ENCODE results near the gene ADAM29.
"Not testable (repeated sequence)": the region's sequence is repeated elsewhere in the genome, so short reads cannot be mapped to it uniquely, and the experiment has no call there.

ADAM29 gene

GRCh38 chr4:174946246-174946645 is 28.1 kb downstream of the ADAM29 start:
- H3K4me1 ChIP-seq (ENCODE audit: insufficient read depth, low read length) = no peaks in the 10 kb centered on the region
- no peak overlapping the region for H3K27ac ChIP-seq (ENCODE audit: low read depth, low read length)
- no peak overlapping the region for H3K9ac ChIP-seq (ENCODE audit: low read depth, low read length)
- peaks cover 9% of the 10 kb centered on the region for H3K9me3 ChIP-seq (ENCODE audit: insufficient read depth, low read depth, low read length)
- H3K27me3 ChIP-seq (ENCODE audit: insufficient read depth, low read length) = no peaks in the 10 kb centered on the region
- H3K4me3 ChIP-seq (ENCODE audit: low read length) = no peak overlapping the region
- no peaks in the 10 kb centered on the region for H3K36me3 ChIP-seq (ENCODE audit: insufficient read depth, low read length)

GRCh38 chr4:174948826-174949225 is 30.7 kb downstream of the ADAM29 start:
- no peaks in the 10 kb centered on the region for H3K36me3 ChIP-seq (ENCODE audit: insufficient read depth, low read length)
- H3K4me1 ChIP-seq (ENCODE audit: insufficient read depth, low read length) = no peaks in the 10 kb centered on the region
- no peaks in the 10 kb centered on the region for H3K9me3 ChIP-seq (ENCODE audit: insufficient read depth, low read depth, low read length)
- H3K27ac ChIP-seq (ENCODE audit: low read depth, low read length) = no peak overlapping the region
- no peaks in the 10 kb centered on the region for H3K27me3 ChIP-seq (ENCODE audit: insufficient read depth, low read length)
- WGBS = 94% methylated on average over 8 of the region's 8 CpGs
- no peak overlapping the region for H3K4me3 ChIP-seq (ENCODE audit: low read length)
- no peak overlapping the region for H3K9ac ChIP-seq (ENCODE audit: low read depth, low read length)

GRCh38 chr4:174972911-174973310 is 54.8 kb downstream of the ADAM29 start:
- Histone ChIP-seq H3K27me3 (ENCODE audit: insufficient read depth, low read length) (no peaks in the 10 kb centered on the region), H3K4me3 (ENCODE audit: low read length) (no peak overlapping the region), H3K9ac (ENCODE audit: low read depth, low read length) (no peak overlapping the region), H3K9me3 (ENCODE audit: insufficient read depth, low read depth, low read length) (no peaks in the 10 kb centered on the region), H3K27ac (ENCODE audit: low read depth, low read length) (no peak overlapping the region), H3K36me3 (ENCODE audit: insufficient read depth, low read length) (no peaks in the 10 kb centered on the region), H3K4me1 (ENCODE audit: insufficient read depth, low read length) (no peaks in the 10 kb centered on the region)
- WGBS = 97% methylated on average over 3 of the region's 3 CpGs

- H3K36me3 ChIP-seq (ENCODE audit: insufficient read depth, low read length) = no peaks in the 10 kb centered on the region
- H3K27ac ChIP-seq (ENCODE audit: low read depth, low read length) = no peak overlapping the region
- WGBS = 100% methylated on average over 2 of the region's 2 CpGs
- no peaks in the 10 kb centered on the region for H3K4me1 ChIP-seq (ENCODE audit: insufficient read depth, low read length)
- no peak overlapping the region for H3K4me3 ChIP-seq (ENCODE audit: low read length)
- no peaks in the 10 kb centered on the region for H3K27me3 ChIP-seq (ENCODE audit: insufficient read depth, low read length)
- H3K9ac ChIP-seq (ENCODE audit: low read depth, low read length) = no peak overlapping the region
- no peaks in the 10 kb centered on the region for H3K9me3 ChIP-seq (ENCODE audit: insufficient read depth, low read depth, low read length)
Observed at GRCh38 chr4:174973336-174973735, 55.2 kb downstream of the ADAM29 start.

- H3K27me3 ChIP-seq (ENCODE audit: insufficient read depth, low read length) = no peaks in the 10 kb centered on the region
- no peaks in the 10 kb centered on the region for H3K4me1 ChIP-seq (ENCODE audit: insufficient read depth, low read length)
- no peak overlapping the region for H3K4me3 ChIP-seq (ENCODE audit: low read length)
- H3K9me3 ChIP-seq (ENCODE audit: insufficient read depth, low read depth, low read length) = peaks cover 17% of the 10 kb centered on the region; the same call in 1 of the 2 replicates
- H3K27ac ChIP-seq (ENCODE audit: low read depth, low read length) = no peak overlapping the region
- WGBS = 88% methylated on average over 6 of the region's 6 CpGs
- no peaks in the 10 kb centered on the region for H3K36me3 ChIP-seq (ENCODE audit: insufficient read depth, low read length)
- no peak overlapping the region for H3K9ac ChIP-seq (ENCODE audit: low read depth, low read length)
Observed at GRCh38 chr4:174983128-174983750, 65.1 kb downstream of the ADAM29 start.

GRCh38 chr4:174983870-174984269 is 65.7 kb downstream of the ADAM29 start:
- H3K27me3 ChIP-seq (ENCODE audit: insufficient read depth, low read length); H3K4me3 ChIP-seq (ENCODE audit: low read length); H3K9ac ChIP-seq (ENCODE audit: low read depth, low read length); H3K36me3 ChIP-seq (ENCODE audit: insufficient read depth, low read length); H3K4me1 ChIP-seq (ENCODE audit: insufficient read depth, low read length); H3K27ac ChIP-seq (ENCODE audit: low read depth, low read length): not testable (repeated sequence)
- peaks cover 17% of the 10 kb centered on the region; the same call in 1 of the 2 replicates for H3K9me3 ChIP-seq (ENCODE audit: insufficient read depth, low read depth, low read length)
- WGBS = no CpG with 5 or more reads among the region's 5 CpGs

- H3K27me3 ChIP-seq (ENCODE audit: insufficient read depth, low read length) = no peaks in the 10 kb centered on the region
- no peak overlapping the region for H3K4me3 ChIP-seq (ENCODE audit: low read length)
- H3K27ac ChIP-seq (ENCODE audit: low read depth, low read length) = no peak overlapping the region
- no peaks in the 10 kb centered on the region for H3K4me1 ChIP-seq (ENCODE audit: insufficient read depth, low read length)
- H3K9ac ChIP-seq (ENCODE audit: low read depth, low read length) = no peak overlapping the region
- H3K9me3 ChIP-seq (ENCODE audit: insufficient read depth, low read depth, low read length) = peaks cover 16% of the 10 kb centered on the region; the same call in 1 of the 2 replicates
- WGBS = 95% methylated on average over 8 of the region's 8 CpGs
- no peaks in the 10 kb centered on the region for H3K36me3 ChIP-seq (ENCODE audit: insufficient read depth, low read length)
Observed at GRCh38 chr4:174989791-174990190, 71.6 kb downstream of the ADAM29 start.

- no peak overlapping the region for H3K27ac ChIP-seq (ENCODE audit: low read depth, low read length)
- WGBS = 100% methylated on average over 1 of the region's 1 CpG
- no peaks in the 10 kb centered on the region for H3K36me3 ChIP-seq (ENCODE audit: insufficient read depth, low read length)
- H3K27me3 ChIP-seq (ENCODE audit: insufficient read depth, low read length) = no peaks in the 10 kb centered on the region
- no peaks in the 10 kb centered on the region for H3K4me1 ChIP-seq (ENCODE audit: insufficient read depth, low read length)
- no peak overlapping the region for H3K9ac ChIP-seq (ENCODE audit: low read depth, low read length)
- no peak overlapping the region for H3K4me3 ChIP-seq (ENCODE audit: low read length)
- H3K9me3 ChIP-seq (ENCODE audit: insufficient read depth, low read depth, low read length) = 0 out of 2 replicates have a peak, but pooled peaks cover 3% of the 10 kb centered on the region
Observed at GRCh38 chr4:174993916-174994315, 75.8 kb downstream of the ADAM29 start.

- no peaks in the 10 kb centered on the region for H3K4me1 ChIP-seq (ENCODE audit: insufficient read depth, low read length)
- WGBS = 83% methylated on average over 1 of the region's 1 CpG
- H3K4me3 ChIP-seq (ENCODE audit: low read length) = no peak overlapping the region
- no peaks in the 10 kb centered on the region for H3K36me3 ChIP-seq (ENCODE audit: insufficient read depth, low read length)
- 0 out of 2 replicates have a peak, but pooled peaks cover 3% of the 10 kb centered on the region for H3K9me3 ChIP-seq (ENCODE audit: insufficient read depth, low read depth, low read length)
- no peak overlapping the region for H3K27ac ChIP-seq (ENCODE audit: low read depth, low read length)
- H3K9ac ChIP-seq (ENCODE audit: low read depth, low read length) = no peak overlapping the region
- H3K27me3 ChIP-seq (ENCODE audit: insufficient read depth, low read length) = no peaks in the 10 kb centered on the region
Observed at GRCh38 chr4:174996079-174996478, 77.9 kb downstream of the ADAM29 start.

- 68% methylated on average over 4 of the region's 4 CpGs for WGBS
- no peaks in the 10 kb centered on the region for H3K36me3 ChIP-seq (ENCODE audit: insufficient read depth, low read length)
- H3K4me3 ChIP-seq (ENCODE audit: low read length) = no peak overlapping the region
- H3K27me3 ChIP-seq (ENCODE audit: insufficient read depth, low read length) = no peaks in the 10 kb centered on the region
- no peaks in the 10 kb centered on the region for H3K4me1 ChIP-seq (ENCODE audit: insufficient read depth, low read length)
- H3K9me3 ChIP-seq (ENCODE audit: insufficient read depth, low read depth, low read length) = peaks cover 15% of the 10 kb centered on the region
- H3K27ac ChIP-seq (ENCODE audit: low read depth, low read length) = no peak overlapping the region
- no peak overlapping the region for H3K9ac ChIP-seq (ENCODE audit: low read depth, low read length)
Observed at GRCh38 chr4:174999407-174999806, 81.2 kb downstream of the ADAM29 start.

- WGBS = 92% methylated on average over 3 of the region's 3 CpGs
- Histone ChIP-seq H3K9me3 (ENCODE audit: insufficient read depth, low read depth, low read length) (no peaks in the 10 kb centered on the region), H3K9ac (ENCODE audit: low read depth, low read length) (no peak overlapping the region)
Observed at GRCh38 chr4:175017751-175018150, 99.6 kb downstream of the ADAM29 start.

GRCh38 chr4:175019447-175019846 is 101.3 kb downstream of the ADAM29 start:
- not testable (repeated sequence) for H3K36me3 ChIP-seq (ENCODE audit: insufficient read depth, low read length); H3K27me3 ChIP-seq (ENCODE audit: insufficient read depth, low read length); H3K9me3 ChIP-seq (ENCODE audit: insufficient read depth, low read depth, low read length); H3K4me3 ChIP-seq (ENCODE audit: low read length); H3K4me1 ChIP-seq (ENCODE audit: insufficient read depth, low read length); H3K27ac ChIP-seq (ENCODE audit: low read depth, low read length); H3K9ac ChIP-seq (ENCODE audit: low read depth, low read length)
- 95% methylated on average over 20 of the region's 20 CpGs for WGBS

More at GRCh38 chr4:175017751-175018150, 99.6 kb downstream of the ADAM29 start:
- Histone ChIP-seq H3K36me3 (ENCODE audit: insufficient read depth, low read length) (no peaks in the 10 kb centered on the region), H3K27ac (ENCODE audit: low read depth, low read length) (no peak overlapping the region), H3K4me1 (ENCODE audit: insufficient read depth, low read length) (no peaks in the 10 kb centered on the region), H3K27me3 (ENCODE audit: insufficient read depth, low read length) (no peaks in the 10 kb centered on the region), H3K4me3 (ENCODE audit: low read length) (no peak overlapping the region)
